ENCODE measurements around the gene SYPL2. TPM values are rescaled to one million over a fixed set of nuclear protein-coding genes. Genes with fewer than 3 reads are reported as not detected.

Gene SYPL2
- total and polyA plus RNA-seq, 7 donors, result 35.3 to 203 (median 125) TPM

DNA sequence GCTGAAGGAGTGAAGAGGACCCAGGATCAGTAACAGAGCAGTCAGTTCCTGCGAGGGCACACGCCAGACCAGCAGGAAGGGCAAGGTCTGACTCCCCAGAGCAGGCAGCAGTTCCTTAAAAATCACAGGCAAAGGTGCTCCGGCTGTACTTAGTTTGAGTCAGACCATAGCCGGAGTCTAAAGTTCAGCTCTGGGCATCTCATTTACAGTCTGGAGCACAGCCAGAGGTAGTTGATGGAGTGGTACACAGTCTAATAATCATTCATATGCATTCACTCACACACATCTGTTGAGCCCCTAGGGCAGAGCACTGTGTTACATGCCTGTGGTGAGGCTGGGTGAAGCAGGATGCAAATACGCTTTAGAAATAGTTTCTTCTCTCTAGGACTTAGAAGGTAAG is 50.5 kb downstream of the SYPL2 start:
- no peak overlapping the region for H3K4me3 ChIP-seq
- H3K27ac ChIP-seq, result no peak overlapping the region
- H3K9me3 ChIP-seq, result no peaks in the 10 kb centered on the region
- H3K4me1 ChIP-seq, result no peaks in the 10 kb centered on the region
- intact Hi-C loops (cut with DNase I), result no loop called here
- H3K27me3 ChIP-seq (ENCODE audit: insufficient read depth in 3 of 3, low read length in 2 of 3), result no peaks in the 10 kb centered on the region
- no peak for TF ChIP-seq CTCF (IDR thresholded peaks at IDR 0.05)
- DNase-seq, result no peak
- ATAC-seq, result no peak
- H3K36me3 ChIP-seq (ENCODE audit: insufficient read depth in 1 of 2, low read depth in 1 of 2), result no peaks in the 10 kb centered on the region
- 64 to 80% (median 80%) methylated on average over 5 of the region's 5 CpGs for WGBS, 3 donors

GRCh38 chr1:109517337-109517736 is 51.0 kb downstream of the SYPL2 start:
- Histone ChIP-seq H3K9me3 (no peaks in the 10 kb centered on the region), H3K4me3 (no peak overlapping the region), H3K27me3 (ENCODE audit: insufficient read depth in 3 of 3, low read length in 2 of 3) (no peaks in the 10 kb centered on the region), H3K4me1 (no peaks in the 10 kb centered on the region), H3K27ac (no peak overlapping the region), H3K36me3 (ENCODE audit: insufficient read depth in 1 of 2, low read depth in 1 of 2) (no peaks in the 10 kb centered on the region)
- ATAC-seq (no peak), DNase-seq (no peak)
- WGBS, 3 donors, result 81 to 84% (median 82%) methylated on average over 5 of the region's 5 CpGs
- intact Hi-C loops (cut with DNase I), result no loop called here
- TF ChIP-seq CTCF (IDR thresholded peaks at IDR 0.05), result no peak

DNA sequence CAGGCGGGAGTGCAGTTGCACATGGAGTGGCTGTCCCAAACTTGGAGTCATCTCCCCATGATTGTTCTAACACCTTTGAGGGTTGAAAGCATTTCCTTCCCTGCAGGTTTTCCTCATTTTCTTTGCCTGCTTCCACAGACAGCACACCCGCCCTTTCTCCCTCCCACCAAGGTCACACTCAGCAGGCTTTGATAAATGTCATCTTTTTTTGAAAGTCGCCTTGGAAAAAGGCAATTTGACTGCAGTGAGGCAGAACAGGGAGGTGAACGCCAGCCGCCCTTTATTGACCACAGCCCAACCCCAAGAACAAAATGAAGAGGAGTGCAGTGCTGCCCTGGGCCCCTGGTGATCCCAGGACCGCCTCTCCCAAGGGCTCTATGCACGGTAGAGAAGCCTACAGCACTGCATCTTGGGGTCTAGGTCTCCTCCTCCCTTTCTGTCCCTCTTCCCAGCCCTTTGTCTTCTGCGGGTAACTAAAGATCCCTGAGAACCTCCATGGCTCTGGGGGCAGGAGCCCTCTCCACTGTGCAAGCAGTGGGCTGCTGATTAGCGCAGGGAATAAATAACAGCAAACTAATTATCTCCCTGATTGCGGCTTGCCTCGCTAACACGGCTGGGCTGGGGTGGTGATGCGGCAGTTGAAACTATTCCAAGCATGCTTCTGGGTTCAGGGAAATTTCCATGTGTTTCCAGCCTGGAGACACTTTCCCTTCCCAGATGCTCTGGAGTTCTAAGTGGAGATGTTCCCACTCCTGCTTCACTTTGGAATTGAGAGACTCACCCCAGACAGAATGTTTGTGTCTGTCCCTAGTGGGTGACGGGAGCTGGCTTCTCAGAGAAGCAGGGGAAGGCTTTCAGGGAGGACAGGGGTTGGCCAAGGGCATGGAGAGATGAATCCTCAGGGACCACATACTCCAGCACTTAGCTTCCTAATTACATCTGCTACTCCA is 54.9 kb downstream of the SYPL2 start:
- WGBS, 3 donors, result 64 to 67% (median 66%) methylated on average over 14 of the region's 14 CpGs
- no peak for DNase-seq
- Histone ChIP-seq H3K4me1 (no peaks in the 10 kb centered on the region), H3K36me3 (ENCODE audit: insufficient read depth in 1 of 2, low read depth in 1 of 2) (no peaks in the 10 kb centered on the region), H3K27ac (no peak overlapping the region), H3K9me3 (no peaks in the 10 kb centered on the region), H3K27me3 (ENCODE audit: insufficient read depth in 3 of 3, low read length in 2 of 3) (no peaks in the 10 kb centered on the region), H3K4me3 (no peak overlapping the region)
- TF ChIP-seq CTCF (IDR thresholded peaks at IDR 0.05), result no peak
- intact Hi-C loops (cut with DNase I), result no loop called here
- ATAC-seq, result no peak

GRCh38 chr1:109522026-109522425 is 55.7 kb downstream of the SYPL2 start:
- 79 to 88% (median 84%) methylated on average over 7 of the region's 7 CpGs for WGBS, 3 donors
- Histone ChIP-seq H3K9me3 (no peaks in the 10 kb centered on the region), H3K4me1 (no peaks in the 10 kb centered on the region), H3K36me3 (ENCODE audit: insufficient read depth in 1 of 2, low read depth in 1 of 2) (no peaks in the 10 kb centered on the region), H3K4me3 (no peak overlapping the region), H3K27me3 (ENCODE audit: insufficient read depth in 3 of 3, low read length in 2 of 3) (no peaks in the 10 kb centered on the region), H3K27ac (no peak overlapping the region)
- ATAC-seq (no peak), DNase-seq (no peak)
- intact Hi-C loops (cut with DNase I), result no loop called here
- TF ChIP-seq CTCF (IDR thresholded peaks at IDR 0.05), result no peak

Data from psoas muscle (tissue), 8 donors.